Measurements from ENCODE around the gene USH2A. TPM values are rescaled to one million over a fixed set of nuclear protein-coding genes. Genes with fewer than 3 reads are reported as not detected.
"Not testable (repeated sequence)": the region's sequence is repeated elsewhere in the genome, so short reads cannot be mapped to it uniquely, and the experiment has no call there.

Gene USH2A
- total RNA-seq, 3 donors from 2014 or later, result not detected

- Mint-ChIP-seq H3K36me3 (ENCODE audit: insufficient read depth) (no peaks in the 10 kb centered on the region), H3K4me3 (no peak overlapping the region), H3K9me3 (peaks cover under 1% of the 10 kb centered on the region), H3K4me1 (ENCODE audit: low read depth) (no peaks in the 10 kb centered on the region), H3K27me3 (ENCODE audit: low read depth) (no peaks in the 10 kb centered on the region)
- no peak for DNase-seq
- no peak for ATAC-seq
These were observed 394.6 kb downstream of the USH2A start for GRCh38 chr1:216028631-216029030.

GRCh38 chr1:216024546-216024945 lies 398.7 kb downstream of the USH2A start:
- peaks cover 18% of the 10 kb centered on the region for H3K9me3 Mint-ChIP-seq

GRCh38 chr1:216020743-216021345 lies 402.4 kb downstream of the USH2A start:
- DNase-seq (no peak), ATAC-seq (no peak)
- Mint-ChIP-seq H3K27me3 (ENCODE audit: low read depth) (no peaks in the 10 kb centered on the region), H3K9me3 (peaks cover 22% of the 10 kb centered on the region), H3K36me3 (ENCODE audit: insufficient read depth) (no peaks in the 10 kb centered on the region), H3K4me1 (ENCODE audit: low read depth) (no peaks in the 10 kb centered on the region), H3K4me3 (no peak overlapping the region)

More at GRCh38 chr1:216024546-216024945, 398.7 kb downstream of the USH2A start:
- H3K4me3 Mint-ChIP-seq, result no peak overlapping the region
- H3K4me1 Mint-ChIP-seq (ENCODE audit: low read depth), result no peaks in the 10 kb centered on the region
- ATAC-seq (no peak), DNase-seq (no peak)
- H3K27me3 Mint-ChIP-seq (ENCODE audit: low read depth), result no peaks in the 10 kb centered on the region
- H3K36me3 Mint-ChIP-seq (ENCODE audit: insufficient read depth), result no peaks in the 10 kb centered on the region

- no peak overlapping the region for H3K4me3 Mint-ChIP-seq
- no peaks in the 10 kb centered on the region for H3K4me1 Mint-ChIP-seq (ENCODE audit: low read depth)
- H3K36me3 Mint-ChIP-seq (ENCODE audit: insufficient read depth), result no peaks in the 10 kb centered on the region
- no peaks in the 10 kb centered on the region for H3K27me3 Mint-ChIP-seq (ENCODE audit: low read depth)
- DNase-seq (no peak), ATAC-seq (no peak)
- peaks cover 9% of the 10 kb centered on the region for H3K9me3 Mint-ChIP-seq
These were observed 408.1 kb downstream of the USH2A start for GRCh38 chr1:216015116-216015515.

DNA sequence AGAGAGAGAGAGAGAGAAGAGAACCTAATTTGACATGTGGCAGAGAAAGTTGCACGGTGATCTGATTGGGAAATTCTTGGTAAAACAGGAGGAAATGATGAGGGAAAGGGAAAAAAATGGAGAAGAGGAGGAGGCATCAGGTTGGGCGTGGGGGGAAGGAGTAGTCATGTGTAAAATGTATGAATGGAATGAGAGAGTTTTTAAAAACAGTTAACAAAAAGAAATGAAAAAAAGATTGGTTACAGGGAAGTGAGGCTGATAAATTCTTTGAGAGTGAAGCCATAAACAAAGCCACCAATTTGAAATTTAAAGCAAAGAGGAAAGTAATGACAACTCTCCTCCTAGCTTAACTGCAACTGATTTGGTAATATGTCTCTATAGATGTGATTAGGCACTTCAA lies 409.2 kb downstream of the USH2A start:
- no peaks in the 10 kb centered on the region for H3K27me3 Mint-ChIP-seq (ENCODE audit: low read depth)
- no peak overlapping the region for H3K4me3 Mint-ChIP-seq
- no peaks in the 10 kb centered on the region for H3K4me1 Mint-ChIP-seq (ENCODE audit: low read depth)
- no peak for DNase-seq
- peaks cover 13% of the 10 kb centered on the region for H3K9me3 Mint-ChIP-seq
- H3K36me3 Mint-ChIP-seq (ENCODE audit: insufficient read depth), result no peaks in the 10 kb centered on the region
- ATAC-seq, result no peak

DNA sequence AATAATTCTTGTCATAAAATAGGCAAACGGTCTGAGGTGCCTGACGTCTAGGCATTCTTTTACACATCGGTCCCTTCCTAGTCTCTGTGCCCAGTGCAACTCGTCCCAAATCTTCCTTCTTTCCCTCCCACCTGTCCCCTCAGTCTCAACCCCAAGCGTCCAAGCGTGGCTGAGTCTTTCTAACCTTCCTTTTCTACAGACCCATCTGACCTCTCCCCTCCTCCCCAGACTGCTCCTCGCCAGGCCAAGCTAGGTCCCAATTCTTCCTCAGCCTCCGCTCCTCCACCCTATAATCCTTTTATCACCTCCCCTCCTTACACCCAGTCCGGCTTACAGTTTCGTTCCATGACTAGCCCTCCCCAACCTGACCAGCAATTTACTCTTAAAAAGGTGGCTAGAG lies 413.8 kb downstream of the USH2A start:
- not testable (repeated sequence) for H3K4me3 Mint-ChIP-seq; ATAC-seq; H3K4me1 Mint-ChIP-seq (ENCODE audit: low read depth); H3K27me3 Mint-ChIP-seq (ENCODE audit: low read depth); H3K36me3 Mint-ChIP-seq (ENCODE audit: insufficient read depth); DNase-seq
- peaks cover 18% of the 10 kb centered on the region for H3K9me3 Mint-ChIP-seq

DNA sequence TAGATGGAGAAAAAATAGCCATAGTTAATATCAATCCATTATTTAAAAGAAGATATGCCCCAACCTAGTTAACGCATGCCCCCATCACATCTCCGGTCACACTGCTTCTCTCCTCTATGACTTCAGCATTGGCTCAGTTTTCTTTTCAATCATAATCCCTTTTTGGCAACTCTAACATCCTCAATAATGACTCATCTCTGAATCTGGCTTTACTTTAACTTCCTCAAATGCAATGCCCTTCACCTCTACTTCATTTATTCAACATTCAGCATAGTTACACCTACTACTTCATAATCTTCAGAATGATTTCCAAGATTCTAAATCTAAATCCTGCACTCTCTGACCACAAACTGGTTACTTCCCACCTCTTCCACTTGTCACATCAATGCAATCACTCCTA lies 417.3 kb downstream of the USH2A start:
- peaks cover 15% of the 10 kb centered on the region for H3K9me3 Mint-ChIP-seq

GRCh38 chr1:215992620-215993019 lies 430.6 kb downstream of the USH2A start:
- Mint-ChIP-seq H3K4me3 (no peak overlapping the region), H3K27me3 (ENCODE audit: low read depth) (no peaks in the 10 kb centered on the region), H3K9me3 (peaks cover 8% of the 10 kb centered on the region), H3K36me3 (ENCODE audit: insufficient read depth) (no peaks in the 10 kb centered on the region), H3K4me1 (ENCODE audit: low read depth) (no peaks in the 10 kb centered on the region)
- DNase-seq, result no peak
- no peak for ATAC-seq

More for the DNA sequence above, 417.3 kb downstream of the USH2A start:
- Mint-ChIP-seq H3K4me1 (ENCODE audit: low read depth) (no peaks in the 10 kb centered on the region), H3K27me3 (ENCODE audit: low read depth) (no peaks in the 10 kb centered on the region), H3K4me3 (no peak overlapping the region), H3K36me3 (ENCODE audit: insufficient read depth) (no peaks in the 10 kb centered on the region)
- DNase-seq, result no peak
- ATAC-seq, result no peak

DNA sequence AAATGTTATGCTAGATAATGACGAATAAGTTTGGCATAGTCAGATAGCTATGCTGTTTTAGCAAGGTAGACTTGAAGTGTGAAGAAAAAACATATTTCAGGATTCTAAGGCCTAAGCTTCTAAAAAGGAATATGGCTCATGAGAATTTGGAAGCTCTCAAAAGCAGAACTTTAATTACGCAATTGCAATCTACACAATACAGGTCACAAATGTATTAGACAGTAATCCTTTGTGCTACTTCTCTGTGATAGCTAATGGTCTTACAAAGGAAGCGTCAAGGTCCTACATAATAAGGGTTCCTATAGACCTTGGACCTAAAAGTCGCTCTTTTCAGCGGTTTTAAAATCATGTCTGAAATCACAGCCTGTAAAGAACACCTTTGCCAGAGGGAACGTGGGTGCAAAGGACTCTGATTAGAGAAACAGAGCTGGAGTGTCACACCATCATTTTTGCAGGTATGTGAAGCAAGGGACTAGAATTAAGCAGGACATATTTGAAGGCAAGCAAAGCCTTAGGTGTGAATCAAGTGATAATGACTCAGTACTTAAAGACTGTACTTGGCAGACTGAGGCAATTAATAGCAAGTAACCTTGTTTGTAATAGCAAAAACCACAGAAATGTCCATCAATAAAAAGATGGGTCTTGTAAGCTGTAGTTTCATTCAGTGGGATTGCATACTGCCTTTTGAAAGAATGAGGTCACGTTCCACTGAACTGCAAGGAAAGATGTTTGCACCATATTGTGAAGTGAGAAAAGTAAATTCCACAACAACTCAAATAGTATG lies 436.0 kb downstream of the USH2A start:
- no peaks in the 10 kb centered on the region for H3K27me3 Mint-ChIP-seq (ENCODE audit: low read depth)
- H3K9me3 Mint-ChIP-seq, result peaks cover 13% of the 10 kb centered on the region
- H3K4me3 Mint-ChIP-seq, result no peak overlapping the region
- DNase-seq (no peak), ATAC-seq (no peak)
- no peaks in the 10 kb centered on the region for H3K4me1 Mint-ChIP-seq (ENCODE audit: low read depth)
- H3K36me3 Mint-ChIP-seq (ENCODE audit: insufficient read depth), result no peaks in the 10 kb centered on the region

DNA sequence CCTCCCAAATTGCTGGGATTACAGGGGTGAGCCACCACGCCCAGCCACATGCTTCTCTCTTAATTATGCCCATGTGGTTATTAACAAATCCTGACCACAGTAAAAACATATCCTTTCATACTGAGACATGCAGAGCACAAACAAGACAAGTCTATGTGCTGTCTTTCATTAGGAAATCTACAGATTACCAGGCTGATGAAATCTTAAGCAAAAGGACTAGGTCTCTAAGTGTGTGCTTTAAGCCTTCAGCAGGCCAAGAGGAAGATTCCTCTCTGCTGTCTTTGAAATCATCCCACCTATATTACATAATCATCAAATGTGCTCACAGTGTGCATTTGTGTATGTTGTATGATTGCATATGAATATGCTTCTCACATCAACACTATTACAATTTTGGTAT lies 436.8 kb downstream of the USH2A start:
- no peaks in the 10 kb centered on the region for H3K4me1 Mint-ChIP-seq (ENCODE audit: low read depth)
- no peak overlapping the region for H3K4me3 Mint-ChIP-seq
- H3K9me3 Mint-ChIP-seq, result peaks cover 17% of the 10 kb centered on the region
- ATAC-seq (no peak), DNase-seq (no peak)
- no peaks in the 10 kb centered on the region for H3K36me3 Mint-ChIP-seq (ENCODE audit: insufficient read depth)
- no peaks in the 10 kb centered on the region for H3K27me3 Mint-ChIP-seq (ENCODE audit: low read depth)

GRCh38 chr1:215983680-215984079 lies 439.6 kb downstream of the USH2A start:
- ATAC-seq (no peak), DNase-seq (no peak)
- Mint-ChIP-seq H3K36me3 (ENCODE audit: insufficient read depth) (no peaks in the 10 kb centered on the region), H3K4me3 (no peak overlapping the region), H3K27me3 (ENCODE audit: low read depth) (no peaks in the 10 kb centered on the region), H3K9me3 (peaks cover 19% of the 10 kb centered on the region), H3K4me1 (ENCODE audit: low read depth) (no peaks in the 10 kb centered on the region)

DNA sequence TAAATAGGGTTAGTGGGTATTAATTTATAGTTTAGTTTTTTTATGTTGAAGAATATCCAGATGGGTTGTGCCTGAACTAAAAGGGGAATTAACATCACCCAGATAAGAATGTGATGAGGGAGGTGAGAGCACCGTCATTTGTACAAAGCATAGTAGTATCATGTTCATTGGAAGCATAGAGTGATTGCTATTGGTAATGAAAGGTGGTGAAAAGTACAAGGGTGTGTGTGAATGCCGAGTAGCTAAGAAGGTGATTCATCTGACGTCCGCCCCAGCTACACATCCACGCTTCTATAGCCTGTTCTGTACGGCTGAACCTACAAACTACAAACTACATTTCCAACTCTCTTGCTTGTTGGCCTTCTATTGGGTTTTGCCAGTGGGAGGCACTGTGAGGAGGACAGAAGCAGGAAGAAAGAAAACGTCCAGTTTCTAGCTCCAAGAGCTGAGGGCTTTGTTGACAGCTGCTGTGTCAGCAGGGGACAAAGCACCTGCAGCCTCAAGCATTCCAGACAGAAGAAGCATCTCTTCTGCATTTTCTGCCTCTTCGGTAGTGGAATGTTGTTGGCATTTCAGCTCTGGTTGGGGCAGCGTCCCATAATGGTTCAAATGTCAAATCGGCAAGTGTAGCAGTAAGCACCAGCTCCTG lies 451.3 kb downstream of the USH2A start:
- ATAC-seq (no peak), DNase-seq (no peak)
- no peaks in the 10 kb centered on the region for H3K27me3 Mint-ChIP-seq (ENCODE audit: low read depth)
- H3K4me3 Mint-ChIP-seq, result no peak overlapping the region
- H3K4me1 Mint-ChIP-seq (ENCODE audit: low read depth), result no peaks in the 10 kb centered on the region
- H3K36me3 Mint-ChIP-seq (ENCODE audit: insufficient read depth), result no peaks in the 10 kb centered on the region
- no peaks in the 10 kb centered on the region for H3K9me3 Mint-ChIP-seq

GRCh38 chr1:215970406-215970805 lies 452.8 kb downstream of the USH2A start:
- H3K4me1 Mint-ChIP-seq (ENCODE audit: low read depth), result no peaks in the 10 kb centered on the region
- no peak overlapping the region for H3K4me3 Mint-ChIP-seq
- H3K36me3 Mint-ChIP-seq (ENCODE audit: insufficient read depth), result no peaks in the 10 kb centered on the region
- H3K9me3 Mint-ChIP-seq, result no peaks in the 10 kb centered on the region
- DNase-seq (no peak), ATAC-seq (no peak)
- no peaks in the 10 kb centered on the region for H3K27me3 Mint-ChIP-seq (ENCODE audit: low read depth)

DNA sequence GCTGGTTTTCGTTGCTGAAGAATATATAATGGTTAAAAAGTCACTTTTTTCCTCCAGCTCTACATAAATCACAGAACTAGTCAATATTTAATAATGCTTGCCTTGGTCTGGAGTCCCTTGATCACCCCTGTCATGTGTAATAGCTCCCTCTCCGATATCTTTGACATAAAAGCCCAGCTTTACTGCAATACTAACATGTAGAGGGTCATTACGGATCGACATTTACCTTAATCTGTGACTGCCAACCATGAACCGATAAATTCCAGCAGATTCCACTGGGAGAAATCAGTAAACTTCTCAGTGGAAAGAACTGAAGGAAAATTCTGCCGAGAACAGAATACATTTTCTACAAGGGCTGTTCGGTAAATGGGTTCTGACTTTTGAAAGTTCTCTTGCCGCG lies 459.6 kb downstream of the USH2A start:
- Mint-ChIP-seq H3K4me3 (no peak overlapping the region), H3K36me3 (ENCODE audit: insufficient read depth) (no peaks in the 10 kb centered on the region), H3K27me3 (ENCODE audit: low read depth) (no peaks in the 10 kb centered on the region), H3K4me1 (ENCODE audit: low read depth) (no peaks in the 10 kb centered on the region), H3K9me3 (no peaks in the 10 kb centered on the region)
- DNase-seq (no peak), ATAC-seq (no peak)

DNA sequence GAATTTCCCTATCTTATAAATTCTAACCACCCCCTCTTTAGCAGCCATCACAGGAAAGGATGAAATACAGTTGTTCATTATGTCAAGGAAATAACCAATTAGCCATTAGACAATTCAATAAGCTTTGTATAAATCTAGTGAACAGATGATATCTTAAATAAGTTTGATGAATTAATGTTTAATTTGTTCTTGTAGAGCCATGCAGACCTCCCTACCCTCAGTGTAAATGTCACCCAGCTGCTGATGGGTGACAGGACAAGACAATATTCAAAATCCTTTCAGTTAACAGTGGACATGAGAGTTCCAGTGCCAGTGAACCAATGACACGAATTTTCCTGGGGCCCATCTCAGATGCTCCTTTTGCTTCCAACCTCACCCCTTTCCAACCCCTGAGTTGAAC lies 460.2 kb downstream of the USH2A start:
- ATAC-seq (no peak), DNase-seq (no peak)
- no peaks in the 10 kb centered on the region for H3K4me1 Mint-ChIP-seq (ENCODE audit: low read depth)
- H3K9me3 Mint-ChIP-seq, result no peaks in the 10 kb centered on the region
- no peak overlapping the region for H3K4me3 Mint-ChIP-seq
- no peaks in the 10 kb centered on the region for H3K27me3 Mint-ChIP-seq (ENCODE audit: low read depth)
- H3K36me3 Mint-ChIP-seq (ENCODE audit: insufficient read depth), result no peaks in the 10 kb centered on the region
